Prostate gland (tissue), 2 donors: ENCODE measurements around the gene SMIM23. TPM values are rescaled to one million over a fixed set of nuclear protein-coding genes. Genes with fewer than 3 reads are reported as not detected.

Source experiments
- DNase-seq: peaks from one replicate; pipeline ENCODE4 v3.0.0-alpha.2; 2019; ENCODE audit warnings: low spot score
- H3K27ac ChIP-seq, 2 donors: fragments of 200-600 bp; sonication (generic); 2 replicates each; pipeline ENCODE4 v1.5.1; 2017 to 2019
- H3K27me3 ChIP-seq: fragments of 200-600 bp; sonication (generic); replicated peaks from 2 replicates; pipeline ENCODE4 v1.5.1; 2019; ENCODE audit not compliant: insufficient read depth
- H3K36me3 ChIP-seq, 2 donors: fragments of 200-600 bp; sonication (generic); 1 replicate in 1 of 2; 2 replicates in 1 of 2; pipeline versions ENCODE4 v1.5.1 to v1.8.1; 2017 to 2019
- H3K4me1 ChIP-seq: fragments of 200-600 bp; sonication (generic); replicated peaks from 2 replicates; pipeline ENCODE4 v1.5.1; 2019
- H3K4me3 ChIP-seq, 2 donors: fragments of 200-600 bp; sonication (generic); 2 replicates each; pipeline ENCODE4 v1.5.1; 2017 to 2019
- H3K9me3 ChIP-seq: fragments of 200-600 bp; sonication (generic); 2 replicates; pipeline ENCODE4 v1.5.1; 2017
- CTCF ChIP-seq, 4 experiments: fragments of 200-600 bp in 2 of 4; fragments of 450-650 bp in 2 of 4; sonication (generic) in 2 of 4; IDR thresholded peaks; 1 replicate in 3 of 4; 2 replicates in 1 of 4; pipeline ENCODE4 v1.5.1; 2016 to 2019; ENCODE audit warnings: antibody characterized with exemption in 4 of 4, mild to moderate bottlenecking in 2 of 4, moderate library complexity in 2 of 4
- POLR2A ChIP-seq: fragments of 450-650 bp; IDR thresholded peaks from one replicate; pipeline ENCODE4 v1.6.1; 2016; ENCODE audit warnings: antibody characterized with exemption, mild to moderate bottlenecking
- POLR2AphosphoS5 ChIP-seq: sonication (generic); formaldehyde crosslinking; IDR thresholded peaks from one replicate; pipeline ENCODE4 v1.6.1; 2017; ENCODE audit warnings: antibody characterized with exemption
- WGBS: methylation state at CpG from one replicate; pipeline ENCODE4 v1.1.5; 2018; 5-methylcytosine and 5-hydroxymethylcytosine counted together
- intact Hi-C: fragments of 100-400 bp; cut with DNase I; formaldehyde crosslinking; loops from one replicate; pipeline ENCODE4 v1.14.2; 2022
- total RNA-seq, 2 donors: library from RNA; depleted of rRNA; stranded (reverse); fragments of >200 nt; gene quantifications; one replicate each; pipeline ENCODE4 v1.1.0, GENCODE V29; 2016

Gene SMIM23
- total RNA-seq, 2 donors from 2014 or later: not detected

DNA sequence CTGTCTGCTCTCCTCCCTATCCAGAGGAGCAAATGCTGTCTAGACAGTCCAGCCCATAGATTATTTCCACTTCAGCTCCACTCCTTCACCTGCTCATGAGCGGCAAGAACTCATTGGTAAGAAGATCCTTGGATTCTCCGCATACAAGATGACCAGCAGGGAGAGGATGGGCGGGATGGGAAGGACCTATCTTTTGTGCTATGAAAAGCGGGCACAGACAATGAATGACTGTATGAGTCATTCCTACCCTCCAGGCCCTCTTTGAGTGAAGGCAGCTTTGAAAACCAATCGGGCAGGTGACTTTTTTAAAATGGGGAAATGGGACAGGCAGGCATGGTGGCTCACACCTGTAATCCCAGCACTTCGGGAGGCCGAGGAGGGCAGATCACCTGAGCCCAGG lies 49.4 kb downstream of the SMIM23 start:
- Histone ChIP-seq H3K4me1 (no peaks in the 10 kb centered on the region), H3K36me3 (no peaks in the 10 kb centered on the region), H3K27ac (no peak overlapping the region), H3K9me3 (no peaks in the 10 kb centered on the region), H3K4me3 (no peak overlapping the region), H3K27me3 (no peaks in the 10 kb centered on the region)
- WGBS: 84% methylated on average over 7 of the region's 7 CpGs
- intact Hi-C loops: no loop called here
- TF ChIP-seq POLR2A: no peak
- DNase-seq: no peak

GRCh38 chr5:171837522-171837921 lies 51.9 kb downstream of the SMIM23 start:
- no peak for TF ChIP-seq POLR2AphosphoS5
- no peak for TF ChIP-seq CTCF (IDR thresholded peaks at IDR 0.05)
- TF ChIP-seq POLR2A: no peak
- Histone ChIP-seq H3K36me3 (no peaks in the 10 kb centered on the region), H3K27me3 (no peaks in the 10 kb centered on the region), H3K27ac (no peak overlapping the region), H3K9me3 (no peaks in the 10 kb centered on the region), H3K4me3 (no peak overlapping the region), H3K4me1 (no peaks in the 10 kb centered on the region)
- intact Hi-C loops: no loop called here
- no peak for DNase-seq

DNA sequence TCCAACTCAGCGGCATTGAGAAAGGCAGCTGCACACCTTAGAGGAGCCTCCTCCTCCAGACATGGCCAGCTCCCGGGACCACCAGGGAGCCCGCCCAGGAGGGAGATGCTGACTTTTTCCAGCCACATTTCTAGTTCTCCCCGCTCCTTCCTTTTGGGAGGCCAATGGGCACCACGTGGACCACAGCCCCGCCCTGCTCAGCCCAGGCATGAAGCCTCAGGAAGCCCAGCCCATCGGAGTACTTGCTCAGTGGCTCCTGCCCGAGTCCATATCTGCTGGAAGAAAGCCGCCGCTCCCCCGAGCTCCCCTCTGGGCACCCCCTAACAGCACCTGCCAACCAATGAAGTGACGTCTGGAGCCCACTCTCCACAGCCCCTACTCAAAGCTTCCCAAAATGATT lies 52.4 kb downstream of the SMIM23 start:
- TF ChIP-seq POLR2A: no peak
- whole genome bisulfite sequencing: 80% methylated on average over 12 of the region's 12 CpGs
- no peaks in the 10 kb centered on the region for H3K9me3 ChIP-seq
- H3K4me3 ChIP-seq: no peak overlapping the region
- no peak for DNase-seq
- H3K4me1 ChIP-seq: no peaks in the 10 kb centered on the region
- intact Hi-C loops: no loop called here
- no peaks in the 10 kb centered on the region for H3K27me3 ChIP-seq
- no peak overlapping the region for H3K27ac ChIP-seq
- H3K36me3 ChIP-seq: no peaks in the 10 kb centered on the region

GRCh38 chr5:171839112-171839511 lies 53.5 kb downstream of the SMIM23 start:
- no peaks in the 10 kb centered on the region for H3K4me1 ChIP-seq
- intact Hi-C loops: no loop called here
- H3K27ac ChIP-seq: no peak overlapping the region
- H3K27me3 ChIP-seq: no peaks in the 10 kb centered on the region
- H3K4me3 ChIP-seq: no peak overlapping the region
- WGBS: 78% methylated on average over 2 of the region's 2 CpGs
- DNase-seq: no peak
- no peaks in the 10 kb centered on the region for H3K9me3 ChIP-seq
- TF ChIP-seq POLR2A: no peak
- TF ChIP-seq CTCF (IDR thresholded peaks at IDR 0.05): no peak
- no peak for TF ChIP-seq POLR2AphosphoS5
- no peaks in the 10 kb centered on the region for H3K36me3 ChIP-seq

GRCh38 chr5:171840066-171840465 lies 54.4 kb downstream of the SMIM23 start:
- no peak overlapping the region for H3K4me3 ChIP-seq
- no peaks in the 10 kb centered on the region for H3K4me1 ChIP-seq
- 47% methylated on average over 2 of the region's 2 CpGs for WGBS
- no peaks in the 10 kb centered on the region for H3K9me3 ChIP-seq
- no peaks in the 10 kb centered on the region for H3K36me3 ChIP-seq
- intact Hi-C loops: no loop called here
- no peak for DNase-seq
- no peaks in the 10 kb centered on the region for H3K27me3 ChIP-seq
- TF ChIP-seq POLR2A: no peak
- TF ChIP-seq CTCF (IDR thresholded peaks at IDR 0.05): no peak
- no peak for TF ChIP-seq POLR2AphosphoS5
- H3K27ac ChIP-seq: no peak overlapping the region

Other genes with a start within 250 kb of the SMIM23 start
- 10 to 100 TPM; 54.7 to 61.4 TPM for gene FBXW11, start 220.8 kb downstream of the SMIM23 start, total RNA-seq